RWPE1 (cell line): ENCODE measurements around the gene RAD51D.
"Not testable (repeated sequence)": the region's sequence is repeated elsewhere in the genome, so short reads cannot be mapped to it uniquely, and the experiment has no call there.

Experiments
- CTCF ChIA-PET: fragments of 350-600 bp; sonication (Branson Sonifier 250); formaldehyde crosslinking; extraction: SDS; loops from one replicate; lab custom pipeline; 2021; lab: Yijun Ruan, JAX
- POLR2A ChIA-PET: fragments of 400-600 bp; formaldehyde crosslinking; extraction: SDS; loops from one replicate; lab custom pipeline; 2020; ENCODE audit warnings: antibody characterized with exemption; ENCODE audit not compliant: low non-redundant PET; lab: Yijun Ruan, JAX
- DNase-seq: peaks from one replicate; pipeline ENCODE4 v3.0.0; 2012; ENCODE audit warnings: low spot score
- H3K27ac ChIP-seq: fragments of 450-650 bp; 2 replicates; pipeline ENCODE4 v1.5.1; 2017
- TF ChIP-seq, protein P1 (sequence below): fragments of 450-650 bp; conservative IDR thresholded peaks from 2 replicates; pipeline ENCODE4 v1.5.1; 2017; ENCODE audit warnings: low read depth, mild to moderate bottlenecking

RAD51D gene

DNA sequence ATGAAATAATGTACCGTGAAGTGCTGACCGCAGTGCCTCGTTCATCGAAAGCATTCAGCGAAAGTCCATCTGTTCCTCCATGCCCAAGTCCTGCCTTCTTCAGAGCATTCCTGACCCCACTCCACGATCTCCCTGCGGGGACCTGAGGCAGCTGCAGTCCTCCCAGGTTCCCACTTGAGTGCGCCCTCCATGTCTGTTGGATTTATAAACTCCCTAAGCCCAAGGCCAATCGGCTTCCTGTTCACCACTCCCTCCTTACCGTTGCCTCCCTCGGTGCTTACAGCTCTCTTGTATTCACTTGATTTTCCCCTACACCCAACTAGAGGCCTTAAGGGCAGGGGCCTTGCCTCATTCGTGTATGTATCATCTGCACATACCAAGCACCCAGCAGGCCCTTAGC lies 2.8 kb downstream of the RAD51D start:
- POLR2A ChIA-PET = no interaction called here
- no peak for DNase-seq
- CTCF ChIA-PET = interaction anchor here (0.6 to 1.5 kb wide), 2 partner anchors 14 to 27 kb away, joined by 3 to 6 read pairs; no protein-coding TSS in a partner anchor
- TF ChIP-seq, protein P1, sequence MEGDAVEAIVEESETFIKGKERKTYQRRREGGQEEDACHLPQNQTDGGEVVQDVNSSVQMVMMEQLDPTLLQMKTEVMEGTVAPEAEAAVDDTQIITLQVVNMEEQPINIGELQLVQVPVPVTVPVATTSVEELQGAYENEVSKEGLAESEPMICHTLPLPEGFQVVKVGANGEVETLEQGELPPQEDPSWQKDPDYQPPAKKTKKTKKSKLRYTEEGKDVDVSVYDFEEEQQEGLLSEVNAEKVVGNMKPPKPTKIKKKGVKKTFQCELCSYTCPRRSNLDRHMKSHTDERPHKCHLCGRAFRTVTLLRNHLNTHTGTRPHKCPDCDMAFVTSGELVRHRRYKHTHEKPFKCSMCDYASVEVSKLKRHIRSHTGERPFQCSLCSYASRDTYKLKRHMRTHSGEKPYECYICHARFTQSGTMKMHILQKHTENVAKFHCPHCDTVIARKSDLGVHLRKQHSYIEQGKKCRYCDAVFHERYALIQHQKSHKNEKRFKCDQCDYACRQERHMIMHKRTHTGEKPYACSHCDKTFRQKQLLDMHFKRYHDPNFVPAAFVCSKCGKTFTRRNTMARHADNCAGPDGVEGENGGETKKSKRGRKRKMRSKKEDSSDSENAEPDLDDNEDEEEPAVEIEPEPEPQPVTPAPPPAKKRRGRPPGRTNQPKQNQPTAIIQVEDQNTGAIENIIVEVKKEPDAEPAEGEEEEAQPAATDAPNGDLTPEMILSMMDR = no peak
- no peak overlapping the region for H3K27ac ChIP-seq

DNA sequence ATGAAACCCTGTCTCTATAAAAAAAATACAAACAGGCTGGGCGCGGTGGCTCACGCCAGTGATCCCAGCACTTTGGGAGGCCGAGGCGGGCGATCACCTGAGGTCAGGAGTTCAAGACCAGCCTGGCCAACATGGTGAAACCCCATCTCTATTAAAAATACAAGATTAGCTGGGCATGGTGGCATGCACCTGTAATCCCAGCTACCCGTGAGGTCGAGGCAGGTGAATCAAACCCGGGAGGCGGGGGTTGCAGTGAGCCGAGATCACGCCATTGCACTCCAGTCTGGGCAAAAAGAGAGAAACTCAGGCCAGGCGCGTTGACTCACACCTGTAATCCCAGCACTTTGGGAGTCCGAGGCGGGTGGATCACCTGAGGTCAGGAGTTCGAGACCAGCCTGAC lies 8.9 kb downstream of the RAD51D start:
- DNase-seq, POLR2A ChIA-PET, H3K27ac ChIP-seq, CTCF ChIA-PET: not testable (repeated sequence)

DNA sequence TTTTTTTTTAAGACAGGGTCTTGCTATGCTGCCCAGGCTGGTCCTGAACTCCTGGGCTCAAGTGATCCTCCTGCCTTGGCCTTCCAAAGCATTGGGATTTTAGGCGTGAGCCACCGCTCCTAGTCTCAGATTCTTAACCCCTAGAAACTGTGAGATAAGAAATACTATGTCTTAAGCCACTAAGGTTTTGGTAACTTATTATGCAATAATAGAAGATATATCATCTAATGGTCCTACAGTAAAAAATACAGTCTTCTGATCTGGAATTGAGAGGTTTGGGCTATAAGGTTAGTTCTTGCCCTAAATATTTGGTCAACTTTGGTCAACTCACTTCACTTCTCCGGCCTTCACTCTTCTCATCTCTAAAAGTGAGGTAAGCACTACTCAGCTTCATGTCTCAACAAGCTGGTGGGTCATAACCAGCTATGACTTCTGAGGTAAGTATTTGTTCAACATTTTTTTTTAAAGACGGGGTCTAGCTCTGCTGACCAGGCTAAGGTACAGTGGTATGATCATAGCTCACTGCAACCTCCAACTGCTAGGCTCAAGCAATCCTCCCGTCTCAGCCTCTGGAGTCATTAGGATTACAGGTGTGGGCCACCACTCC lies 14.7 kb downstream of the RAD51D start:
- ChIA-PET POLR2A (no interaction called here), CTCF (no interaction called here)
- H3K27ac ChIP-seq = no peak overlapping the region
- TF ChIP-seq, protein P1 = no peak
- DNase-seq = no peak

DNA sequence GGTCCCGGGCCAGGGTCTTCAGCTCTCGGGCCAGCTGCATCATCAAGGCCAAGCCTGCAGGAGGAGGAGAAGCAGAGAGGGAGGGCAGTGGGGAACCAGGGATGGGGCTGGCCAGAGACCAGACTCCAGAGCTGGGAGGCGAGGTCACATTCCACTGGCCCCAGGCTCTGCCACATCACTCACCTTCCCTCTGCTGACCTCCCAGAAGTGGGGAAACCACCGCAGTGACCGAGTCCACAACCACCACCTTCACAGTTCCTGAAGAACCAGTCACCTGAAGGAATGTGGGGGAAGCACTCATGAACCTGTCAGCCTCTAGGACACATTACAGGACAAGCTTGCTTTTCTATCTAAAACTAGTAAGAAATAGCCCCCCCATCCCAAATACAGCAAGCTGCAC lies 16.4 kb downstream of the RAD51D start:
- CTCF ChIA-PET = interaction anchor here (0.6 to 2.2 kb wide), 4 partner anchors 14 to 684 kb away, joined by 3 to 7 read pairs (median 4); no protein-coding TSS in a partner anchor
- TF ChIP-seq, protein P1 = no peak
- no peak for DNase-seq
- no peak overlapping the region for H3K27ac ChIP-seq
- POLR2A ChIA-PET = no interaction called here

DNA sequence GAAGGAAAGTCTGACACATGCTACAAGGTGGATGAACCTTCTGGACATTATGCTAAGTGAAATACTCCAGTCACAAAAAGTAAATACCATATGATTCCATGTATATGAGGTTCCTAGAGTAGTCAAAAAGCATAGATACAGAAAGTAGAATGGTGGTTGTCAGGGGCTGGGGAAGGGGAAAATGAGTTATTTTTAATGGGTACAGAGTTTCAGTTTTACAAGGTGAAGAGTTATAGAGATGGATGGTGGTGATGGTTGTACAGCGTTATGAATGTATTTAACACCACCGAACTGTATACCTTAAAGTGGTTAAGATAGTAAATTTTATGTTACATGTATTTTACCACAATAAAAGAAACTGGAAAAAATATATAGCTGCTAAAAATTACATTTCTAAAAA lies 17.9 kb downstream of the RAD51D start:
- ChIA-PET CTCF (interaction anchor here (0.6 to 2.2 kb wide), 3 partner anchors 12 to 869 kb away, joined by 4 to 7 read pairs (median 4); no protein-coding TSS in a partner anchor), POLR2A (no interaction called here)
- TF ChIP-seq, protein P1 = no peak

DNA sequence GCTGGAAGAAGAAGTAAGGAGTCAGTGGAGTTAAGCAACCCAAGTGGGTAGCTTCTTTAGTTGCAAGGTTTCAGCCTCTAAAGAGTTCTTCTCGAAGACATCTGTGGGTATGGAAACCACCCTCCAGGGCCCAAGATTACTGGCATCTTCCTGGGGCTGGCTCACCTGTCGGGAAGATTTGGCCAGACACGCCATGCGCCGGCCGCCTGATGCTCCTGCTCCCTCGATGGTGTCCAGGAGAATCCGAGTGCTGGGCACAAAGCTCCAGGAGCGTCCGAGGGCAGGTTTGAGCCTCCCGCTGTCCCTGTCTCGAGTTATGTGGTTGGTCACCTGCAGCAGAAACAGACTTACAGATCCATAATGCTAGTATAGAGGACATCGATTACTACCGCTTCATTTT lies 18.6 kb downstream of the RAD51D start:
- CTCF ChIA-PET = no interaction called here
- no peak for DNase-seq
- POLR2A ChIA-PET = no interaction called here
- no peak overlapping the region for H3K27ac ChIP-seq
- TF ChIP-seq, protein P1 = no peak

More for the DNA sequence above, 17.9 kb downstream of the RAD51D start:
- H3K27ac ChIP-seq = no peak overlapping the region
- DNase-seq = no peak

DNA sequence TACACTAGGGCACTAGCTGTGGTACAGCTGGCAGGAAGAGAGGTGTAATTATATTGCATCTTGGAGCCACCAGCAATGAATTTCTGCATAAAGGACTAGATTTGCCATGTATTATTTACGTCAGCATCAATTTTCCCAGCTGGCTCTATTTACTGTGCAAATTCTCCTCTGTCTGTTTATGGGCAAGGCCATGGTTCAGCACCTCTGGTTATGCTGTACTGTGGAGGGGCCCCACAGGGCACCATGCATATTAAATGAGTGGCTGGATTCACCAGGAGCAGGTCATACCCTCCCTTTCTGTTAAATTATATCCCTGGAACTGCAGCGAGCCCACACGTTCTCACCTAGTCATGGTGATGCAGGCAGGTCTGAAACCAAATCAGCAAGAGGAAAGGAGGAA lies 19.8 kb downstream of the RAD51D start:
- ChIA-PET POLR2A (no interaction called here), CTCF (no interaction called here)
- DNase-seq = no peak
- no peak overlapping the region for H3K27ac ChIP-seq
- TF ChIP-seq, protein P1 = no peak
